ENCODE data around the gene NOS2. TPM values are rescaled to one million over a fixed set of nuclear protein-coding genes. Genes with fewer than 3 reads are reported as not detected.
"Not testable (repeated sequence)": the region's sequence is repeated elsewhere in the genome, so short reads cannot be mapped to it uniquely, and the experiment has no call there.

NOS2 gene
- polyA plus RNA-seq = not detected

- DNase-seq = no peak
- H3K4me3 Mint-ChIP-seq = no peak within 1 kb of the TSS
- peaks cover 3 to 4% of the 10 kb centered on the region in 2 donors for H3K4me1 Mint-ChIP-seq
Measured at GRCh38 chr17:27800522-27800921, at the start of gene NOS2. TSS of gene NOS2 (minus strand) at chr17:27800529. CDS start at chr17:27798809, 1,720 bp downstream.

GRCh38 chr17:27849474-27850185, 49.3 kb upstream of the NOS2 start:
- Mint-ChIP-seq H3K4me3 (no peak overlapping the region), H3K9me3 (no peaks in the 10 kb centered on the region), H3K4me1 (peaks cover 26 to 38% of the 10 kb centered on the region in 2 donors), H3K36me3 (peaks cover 0 to 5% (median 3%) of the 10 kb centered on the region in 3 donors), H3K27me3 (ENCODE audit: low read depth in 3 of 3) (peaks cover 8 to 14% (median 12%) of the 10 kb centered on the region in 3 donors), H3K27ac (no peak overlapping the region)
- DNase-seq = no peak

More at GRCh38 chr17:27800522-27800921, at the start of gene NOS2:
- Mint-ChIP-seq H3K27me3 (ENCODE audit: low read depth in 3 of 3) (peaks cover 2 to 9% (median 7%) of the 10 kb centered on the region in 3 donors), H3K9me3 (no peaks in the 10 kb centered on the region), H3K36me3 (no peaks in the 10 kb centered on the region), H3K27ac (no peak within 1 kb of the TSS)

GRCh38 chr17:27848931-27849330, 48.6 kb upstream of the NOS2 start:
- H3K27ac Mint-ChIP-seq = no peak overlapping the region
- no peaks in the 10 kb centered on the region for H3K36me3 Mint-ChIP-seq
- H3K9me3 Mint-ChIP-seq = no peaks in the 10 kb centered on the region
- no peak overlapping the region for H3K4me3 Mint-ChIP-seq
- peaks cover 8 to 13% (median 12%) of the 10 kb centered on the region in 3 donors for H3K27me3 Mint-ChIP-seq (ENCODE audit: low read depth in 3 of 3)
- DNase-seq = no peak
- peaks cover 26 to 38% of the 10 kb centered on the region in 2 donors for H3K4me1 Mint-ChIP-seq

GRCh38 chr17:27846808-27847307, 46.5 kb upstream of the NOS2 start:
- Mint-ChIP-seq H3K4me1 (peaks cover 26 to 38% of the 10 kb centered on the region in 2 donors), H3K27me3 (ENCODE audit: low read depth in 3 of 3) (peaks cover 6 to 12% (median 8%) of the 10 kb centered on the region in 3 donors), H3K4me3 (peak overlapping the region; percentile 83 to 91 (median 87)), H3K27ac (peak overlapping the region; percentile 83 to 95 (median 88))
- DNase-seq, H3K36me3 Mint-ChIP-seq, H3K9me3 Mint-ChIP-seq: not testable (repeated sequence)

GRCh38 chr17:27846042-27846655, 45.8 kb upstream of the NOS2 start:
- H3K27me3 Mint-ChIP-seq (ENCODE audit: low read depth in 3 of 3) = peaks cover 6 to 12% (median 8%) of the 10 kb centered on the region in 3 donors
- H3K4me3 Mint-ChIP-seq = peak overlapping the region; percentile 83 to 91 (median 87)
- no peaks in the 10 kb centered on the region for H3K36me3 Mint-ChIP-seq
- peaks cover 26 to 38% of the 10 kb centered on the region in 2 donors for H3K4me1 Mint-ChIP-seq
- peak; percentile 70 to 82 (median 75) for DNase-seq
- no peaks in the 10 kb centered on the region for H3K9me3 Mint-ChIP-seq
- H3K27ac Mint-ChIP-seq = peak overlapping the region; percentile 83 to 95 (median 88)

- no peaks in the 10 kb centered on the region for H3K9me3 Mint-ChIP-seq
- H3K27me3 Mint-ChIP-seq (ENCODE audit: low read depth in 3 of 3) = peaks cover 6 to 10% (median 6%) of the 10 kb centered on the region in 3 donors
- H3K4me1 Mint-ChIP-seq = peaks cover 26 to 38% of the 10 kb centered on the region in 2 donors
- no peaks in the 10 kb centered on the region for H3K36me3 Mint-ChIP-seq
- no peak for DNase-seq
- H3K4me3 Mint-ChIP-seq = peak overlapping the region in 2 of 5 donors; percentile 11 to 29
- H3K27ac Mint-ChIP-seq = peak overlapping the region; percentile 83 to 95 (median 88)
Measured at GRCh38 chr17:27845264-27846041, 45.1 kb upstream of the NOS2 start.

- H3K27ac Mint-ChIP-seq = no peak overlapping the region
- no peak overlapping the region for H3K4me3 Mint-ChIP-seq
- no peak for DNase-seq
- H3K9me3 Mint-ChIP-seq = no peaks in the 10 kb centered on the region
- H3K36me3 Mint-ChIP-seq = no peaks in the 10 kb centered on the region
- H3K4me1 Mint-ChIP-seq = peaks cover under 1 to 6% of the 10 kb centered on the region in 2 donors
- H3K27me3 Mint-ChIP-seq (ENCODE audit: low read depth in 3 of 3) = no peaks in the 10 kb centered on the region
Measured at GRCh38 chr17:27840688-27841087, 40.4 kb upstream of the NOS2 start.

- not testable (repeated sequence) for H3K9me3 Mint-ChIP-seq; H3K4me3 Mint-ChIP-seq; H3K4me1 Mint-ChIP-seq; H3K27ac Mint-ChIP-seq; DNase-seq; H3K27me3 Mint-ChIP-seq (ENCODE audit: low read depth in 3 of 3); H3K36me3 Mint-ChIP-seq
Measured at GRCh38 chr17:27840406-27840678, 40.0 kb upstream of the NOS2 start.

- H3K4me3 Mint-ChIP-seq; H3K4me1 Mint-ChIP-seq; DNase-seq; H3K36me3 Mint-ChIP-seq; H3K27me3 Mint-ChIP-seq (ENCODE audit: low read depth in 3 of 3); H3K9me3 Mint-ChIP-seq; H3K27ac Mint-ChIP-seq: not testable (repeated sequence)
Measured at GRCh38 chr17:27839571-27840405, 39.5 kb upstream of the NOS2 start.

GRCh38 chr17:27838607-27839006, 38.3 kb upstream of the NOS2 start:
- not testable (repeated sequence) for H3K36me3 Mint-ChIP-seq; H3K4me3 Mint-ChIP-seq; H3K27me3 Mint-ChIP-seq (ENCODE audit: low read depth in 3 of 3); H3K9me3 Mint-ChIP-seq; DNase-seq; H3K4me1 Mint-ChIP-seq; H3K27ac Mint-ChIP-seq

- not testable (repeated sequence) for H3K36me3 Mint-ChIP-seq; H3K27me3 Mint-ChIP-seq (ENCODE audit: low read depth in 3 of 3); H3K4me1 Mint-ChIP-seq; DNase-seq; H3K4me3 Mint-ChIP-seq; H3K27ac Mint-ChIP-seq; H3K9me3 Mint-ChIP-seq
Measured at GRCh38 chr17:27837769-27838168, 37.4 kb upstream of the NOS2 start.

GRCh38 chr17:27836651-27837050, 36.3 kb upstream of the NOS2 start:
- H3K36me3 Mint-ChIP-seq = no peaks in the 10 kb centered on the region

GRCh38 chr17:27834571-27834970, 34.2 kb upstream of the NOS2 start:
- H3K36me3 Mint-ChIP-seq = no peaks in the 10 kb centered on the region
- H3K9me3 Mint-ChIP-seq = peaks cover 0 to 2% (median 0%) of the 10 kb centered on the region in 6 donors
- peak overlapping the region in 1 of 6 donors; percentile 22 for H3K27ac Mint-ChIP-seq
- H3K4me3 Mint-ChIP-seq = no peak overlapping the region
- H3K4me1 Mint-ChIP-seq = no peaks in the 10 kb centered on the region
- DNase-seq = no peak
- H3K27me3 Mint-ChIP-seq (ENCODE audit: low read depth in 3 of 3) = peaks cover 0 to 3% (median 2%) of the 10 kb centered on the region in 3 donors

More at GRCh38 chr17:27836651-27837050, 36.3 kb upstream of the NOS2 start:
- Mint-ChIP-seq H3K27ac (no peak overlapping the region), H3K27me3 (ENCODE audit: low read depth in 3 of 3) (peaks cover 0 to 3% (median 2%) of the 10 kb centered on the region in 3 donors), H3K9me3 (peaks cover 0 to 2% (median 0%) of the 10 kb centered on the region in 6 donors), H3K4me3 (no peak overlapping the region), H3K4me1 (no peaks in the 10 kb centered on the region)
- DNase-seq = no peak

All from immature natural killer cell (primary cell).